DMS53 treated with DMSO at 0.1 percent for 48 hours (cell line): ENCODE measurements around the gene CFAP161.
A peak's percentile ranks its signal among the peaks of the same experiment; 100 is the strongest.

ENCODE experiments used
- DNase-seq: peaks from one replicate; lab custom pipeline; 2025; ENCODE audit not compliant: unreplicated experiment; lab: John Stamatoyannopoulos, UW

Gene CFAP161

DNA sequence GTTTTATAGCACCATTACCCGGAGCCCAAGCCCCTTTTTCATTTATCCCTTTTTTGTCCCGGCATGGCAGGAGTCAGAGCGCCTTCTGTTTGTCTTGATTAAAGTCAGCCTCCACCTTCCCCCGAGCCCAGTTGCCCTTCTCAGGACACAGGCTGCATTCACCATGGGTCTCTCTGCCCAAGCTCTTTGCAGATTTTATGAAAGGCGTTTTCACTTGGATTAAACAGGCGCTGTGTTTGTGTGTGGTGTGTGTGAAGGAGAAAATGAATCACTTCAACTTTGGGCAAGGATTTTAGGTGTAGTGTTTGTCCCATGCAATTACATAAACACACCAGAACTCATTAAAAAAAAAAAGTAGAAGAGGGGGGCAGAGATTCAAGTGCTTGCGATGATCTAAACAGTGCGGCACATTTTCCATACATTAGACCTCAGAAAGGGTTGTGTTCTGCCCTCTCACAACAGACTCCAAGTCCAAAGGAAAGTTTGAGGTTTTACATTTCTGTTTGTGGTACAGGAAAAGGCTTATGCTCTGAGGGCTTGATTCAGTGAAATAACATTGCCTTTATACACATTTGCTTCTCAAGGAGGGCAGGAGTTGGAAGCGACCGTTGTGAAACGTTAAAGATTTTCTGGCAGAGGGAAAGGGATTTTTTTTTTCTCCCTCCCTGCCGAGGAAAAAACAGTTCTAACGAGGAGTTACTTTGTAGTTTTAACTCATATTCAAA is 48.1 kb downstream of the CFAP161 start:
- DNase-seq = no peak

DNA sequence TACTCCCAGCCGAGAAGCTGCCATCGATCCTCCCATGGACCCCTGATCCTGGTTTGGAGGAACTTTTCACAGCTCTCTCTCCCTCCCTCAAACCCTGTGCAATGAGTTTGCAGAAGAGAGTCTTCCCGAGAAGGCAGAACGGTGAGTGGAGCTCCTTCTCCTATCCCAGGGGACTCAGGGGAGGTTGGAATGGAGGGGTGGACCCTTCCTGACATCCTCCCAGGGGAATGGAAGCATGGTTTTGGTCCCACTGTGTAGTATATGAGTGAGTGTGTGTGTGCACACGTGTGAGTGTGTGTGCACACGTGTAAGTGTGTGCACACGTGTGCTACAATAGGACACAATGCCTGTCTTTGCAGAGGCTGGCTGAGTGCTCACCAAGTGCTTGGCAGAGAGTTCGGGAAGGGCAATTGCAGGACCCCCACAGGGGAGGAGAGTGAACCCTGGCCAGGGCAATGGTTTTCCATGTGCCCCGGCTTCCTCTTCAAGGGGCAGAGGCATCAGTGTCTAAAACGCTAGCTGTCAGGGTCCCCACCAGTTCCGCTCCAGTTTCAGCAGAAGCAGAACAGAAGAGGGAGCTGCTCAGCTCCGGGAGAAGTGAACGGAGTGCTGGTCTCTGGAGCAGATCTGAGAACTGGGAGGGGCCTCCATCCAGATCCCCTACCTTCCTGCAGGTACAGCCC is 48.8 kb downstream of the CFAP161 start:
- no peak for DNase-seq

DNA sequence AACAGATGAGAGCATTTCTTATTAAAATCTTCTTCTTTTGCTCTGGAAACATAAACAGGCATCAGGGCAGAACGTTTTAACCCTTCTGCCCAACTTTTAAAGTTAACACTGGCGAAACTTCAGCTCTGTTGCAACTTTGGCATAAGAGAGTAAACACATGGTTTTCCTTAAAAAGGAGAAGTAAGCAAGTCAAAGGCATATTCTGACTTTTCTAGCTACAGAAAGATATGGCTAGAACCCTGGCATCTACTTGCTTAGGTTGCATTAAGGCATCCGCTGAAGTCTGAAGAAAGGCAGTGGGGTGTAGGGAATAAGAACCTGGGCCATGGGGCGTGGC is 49.3 kb downstream of the CFAP161 start:
- DNase-seq = no peak

DNA sequence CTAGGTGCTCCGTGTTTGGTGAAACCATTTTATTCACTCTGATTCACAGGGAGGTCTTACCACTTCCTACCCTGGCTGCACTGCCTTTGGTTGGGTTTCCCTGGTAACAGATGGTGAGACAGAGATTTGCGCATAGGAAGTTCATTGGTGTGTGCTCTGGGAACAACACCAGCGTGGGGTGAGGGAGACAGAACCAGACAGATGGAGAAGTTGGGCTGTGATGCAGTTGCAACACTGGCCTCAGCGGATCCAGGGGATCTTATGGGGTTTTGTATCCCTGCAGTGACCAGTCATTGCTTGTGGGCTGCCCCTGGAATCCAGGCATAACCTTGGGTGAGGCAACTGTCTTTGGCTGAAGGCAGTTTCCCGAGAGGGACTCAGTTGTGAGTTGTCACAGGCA is 50.1 kb downstream of the CFAP161 start:
- DNase-seq = no peak

DNA sequence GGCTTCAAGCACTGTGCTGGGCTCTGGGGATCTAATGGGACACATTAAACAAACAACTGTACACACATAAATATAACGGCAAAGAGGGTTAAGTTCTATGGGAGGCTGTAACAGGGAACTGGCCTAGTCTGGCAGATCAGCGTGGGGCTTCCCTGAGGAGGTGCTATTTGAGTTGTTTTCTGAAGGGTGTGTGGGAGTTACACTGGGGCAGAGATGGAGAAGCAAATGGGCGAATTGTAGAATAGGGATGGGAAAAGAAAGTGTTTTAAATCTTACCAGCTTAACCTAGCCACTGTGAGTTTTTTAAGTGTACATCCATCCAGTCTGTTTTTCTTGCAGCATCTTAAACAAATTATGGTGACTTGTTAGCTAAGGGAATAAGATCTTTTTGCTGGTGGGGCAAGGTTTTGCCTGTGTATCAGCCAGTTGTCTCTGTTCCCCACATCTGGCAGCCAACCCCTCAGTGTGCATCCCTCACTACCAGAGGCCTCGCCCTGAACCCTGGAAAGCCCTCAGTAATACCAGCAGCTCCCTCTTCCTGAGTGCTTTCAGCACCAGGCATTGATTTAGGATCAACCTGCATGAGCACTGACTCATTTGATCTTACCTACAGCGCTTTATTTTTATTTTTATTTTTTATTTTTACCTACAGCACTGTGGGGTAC is 51.7 kb downstream of the CFAP161 start:
- no peak for DNase-seq

DNA sequence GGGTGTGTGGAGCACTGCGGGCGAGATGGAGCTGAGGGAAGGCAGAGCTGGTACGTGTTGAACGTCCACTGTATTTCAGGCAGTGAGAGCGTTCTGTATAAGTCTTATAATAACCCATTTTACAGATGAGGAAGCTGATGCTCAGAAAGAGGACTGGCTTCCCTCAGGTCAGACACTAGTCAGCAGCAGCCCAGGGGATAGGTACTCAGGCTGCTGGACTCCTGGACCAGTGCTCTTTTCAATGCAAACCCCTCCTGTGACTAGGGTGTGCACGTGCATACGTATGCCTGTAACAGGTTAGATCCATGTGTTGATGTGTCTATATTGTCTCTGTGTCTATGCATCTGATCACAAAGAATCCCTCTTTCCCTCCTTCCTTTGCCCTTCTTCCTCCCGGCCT is 54.3 kb downstream of the CFAP161 start:
- no peak for DNase-seq

DNA sequence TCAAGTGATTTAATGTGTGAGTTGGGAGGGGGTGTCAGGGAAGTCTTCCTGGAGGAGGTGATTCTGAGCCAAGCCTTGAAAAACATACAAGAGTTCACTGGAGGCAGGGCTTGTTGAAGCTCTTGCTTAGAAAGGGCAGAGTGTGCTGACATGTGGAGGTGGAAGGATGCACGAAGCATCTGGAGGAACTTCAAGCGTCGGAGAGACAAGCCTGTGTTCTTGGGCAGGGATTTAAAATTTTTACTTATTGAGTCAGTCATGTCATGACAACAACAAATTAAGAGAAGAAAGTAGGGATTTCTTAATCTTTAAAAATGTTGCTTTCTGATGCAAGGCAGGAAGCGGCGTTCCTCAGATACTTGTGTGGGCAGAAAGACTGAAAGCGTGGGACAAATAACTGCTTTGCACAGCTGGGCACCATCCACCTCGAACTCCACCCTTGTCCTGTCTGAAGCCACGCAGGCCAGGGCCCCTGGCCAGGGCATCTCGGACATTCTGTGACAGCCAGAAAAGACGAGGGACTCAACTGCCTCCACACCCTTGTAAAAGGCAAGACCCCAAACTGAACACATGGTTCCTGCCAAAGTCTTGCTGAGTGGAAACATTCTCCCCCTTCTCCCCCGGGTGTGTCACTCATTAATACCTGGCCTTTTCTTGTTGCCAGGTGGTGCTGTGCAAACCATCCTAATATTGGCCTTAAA is 55.7 kb downstream of the CFAP161 start:
- DNase-seq = no peak

DNA sequence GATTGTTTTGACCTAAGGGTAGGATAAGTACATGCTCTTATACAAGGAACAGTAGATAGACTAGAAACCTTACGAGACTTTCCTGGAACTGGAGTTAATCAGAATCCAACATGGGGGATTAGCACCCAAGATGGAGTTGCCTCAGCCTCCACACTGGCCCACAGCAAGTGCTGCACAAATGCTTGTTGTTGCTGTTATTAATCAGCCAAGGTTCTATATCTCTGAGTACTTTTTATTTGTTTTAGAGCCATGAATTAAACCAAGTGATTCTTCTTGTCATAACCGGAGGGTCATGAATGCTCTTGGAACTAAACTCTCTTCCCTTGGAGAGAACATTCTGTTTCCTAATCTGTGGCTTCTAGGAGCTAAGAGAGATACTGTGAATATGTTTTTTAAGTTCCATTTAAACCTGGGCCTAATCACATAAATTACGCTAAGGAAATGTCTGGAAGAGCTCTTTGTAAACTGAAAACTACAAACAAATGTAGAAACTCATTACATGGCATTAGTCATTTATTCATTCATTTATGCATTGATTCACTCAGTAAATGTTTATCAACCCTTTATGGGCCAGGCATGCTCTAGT is 56.9 kb downstream of the CFAP161 start:
- no peak for DNase-seq

DNA sequence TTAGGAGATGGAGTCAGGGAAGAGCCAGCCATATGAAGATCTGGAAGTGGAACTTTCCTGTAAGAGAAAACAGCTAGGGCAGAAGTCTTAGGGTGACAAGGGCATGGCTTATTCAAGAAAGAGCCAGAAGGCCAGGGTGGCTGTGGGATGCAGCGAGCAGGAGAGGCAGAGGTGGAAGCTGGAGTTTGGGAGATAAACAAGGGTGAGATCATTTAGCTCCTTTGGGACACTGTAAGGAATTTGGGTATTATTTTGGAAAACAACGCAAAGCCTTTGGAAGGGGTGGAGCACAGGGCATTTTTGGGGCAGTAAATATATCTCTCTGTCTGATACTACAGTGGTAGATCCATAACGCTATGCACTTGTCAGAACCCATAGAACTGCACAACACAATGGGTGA is 57.6 kb downstream of the CFAP161 start:
- no peak for DNase-seq

DNA sequence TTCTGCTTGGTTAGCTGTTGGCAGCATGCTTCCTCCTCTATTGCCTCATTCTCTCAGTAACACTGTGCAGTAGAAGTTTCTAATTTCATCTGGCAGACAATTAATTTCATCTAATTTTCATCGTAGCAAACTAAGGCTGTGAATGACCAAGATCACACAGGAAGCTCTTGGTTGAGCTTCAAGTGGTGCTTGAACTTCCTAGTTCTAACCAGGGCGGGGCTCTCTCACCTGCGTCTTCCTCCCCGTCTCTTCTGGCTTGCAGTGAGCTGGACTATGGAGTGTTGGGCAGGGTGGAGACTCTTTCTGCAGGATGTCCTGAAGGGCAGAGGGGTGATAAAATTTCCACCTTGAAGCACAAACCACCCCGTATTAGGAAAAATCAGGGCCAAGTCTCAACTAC is 60.7 kb downstream of the CFAP161 start:
- DNase-seq = peak; percentile 9

DNA sequence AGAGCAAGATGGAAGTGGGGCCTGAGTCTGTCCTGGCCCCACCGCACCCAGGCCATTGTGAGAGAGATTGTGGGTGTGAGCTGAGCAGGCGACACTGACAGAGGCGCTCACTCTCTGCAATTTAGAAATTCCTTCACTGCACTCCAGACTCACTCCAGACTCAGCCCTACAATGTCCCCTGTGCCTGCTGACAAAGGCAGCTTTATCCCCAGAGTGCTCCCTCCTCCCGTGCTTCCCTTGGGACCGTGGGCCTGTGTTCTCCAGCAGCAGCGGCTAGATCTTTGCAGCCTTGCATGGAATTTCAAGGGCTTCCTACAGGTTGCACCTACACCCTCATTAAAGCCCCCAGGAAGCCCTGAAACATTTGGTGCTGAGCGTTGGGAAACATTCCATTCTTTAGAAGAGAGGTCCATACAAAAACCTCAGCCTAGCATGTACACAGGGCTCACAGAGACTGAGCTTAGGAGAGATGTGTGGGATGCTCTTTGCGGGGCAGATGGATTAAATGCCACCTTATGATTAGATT is 61.3 kb downstream of the CFAP161 start:
- DNase-seq = no peak

DNA sequence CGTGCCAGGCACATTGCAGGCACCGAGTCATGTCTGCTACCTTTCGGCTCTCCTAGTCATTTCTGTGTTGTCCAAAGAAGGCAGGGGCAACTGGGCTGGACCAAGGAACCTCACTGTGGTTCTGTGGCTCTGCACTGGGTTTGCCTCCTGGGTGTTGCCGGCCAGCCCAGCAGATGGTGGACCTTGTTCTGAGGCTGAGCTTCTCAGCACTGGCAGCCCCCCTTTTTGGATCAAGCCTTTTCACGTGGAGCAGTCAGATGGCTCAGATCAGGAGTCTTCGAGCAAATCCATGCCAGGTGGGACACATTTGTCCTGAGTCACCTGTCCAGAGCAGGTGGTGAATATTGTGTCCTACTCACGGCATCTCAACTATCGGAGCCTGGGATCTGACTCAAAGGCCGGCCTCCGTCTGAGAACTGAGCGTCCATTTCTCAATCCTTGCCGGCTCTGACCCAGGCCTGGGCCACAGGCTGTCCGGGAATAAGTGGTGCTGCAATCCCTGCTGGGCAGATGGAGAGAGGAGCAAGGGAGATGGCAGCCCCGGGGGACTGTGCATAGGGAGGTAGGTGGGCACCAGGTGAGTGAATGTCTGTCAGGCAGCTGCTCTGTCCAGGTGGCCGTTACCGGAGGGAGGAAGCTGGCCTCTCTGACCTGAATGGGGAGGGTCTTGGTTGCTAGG is 62.6 kb downstream of the CFAP161 start, which contains the start of gene IL16:
Gene IL16, plus strand, starts transcription at position 304 of the 679 bp plus-strand sequence. CDS start 28,521 bp downstream, outside the sequence.
- DNase-seq = no peak

DNA sequence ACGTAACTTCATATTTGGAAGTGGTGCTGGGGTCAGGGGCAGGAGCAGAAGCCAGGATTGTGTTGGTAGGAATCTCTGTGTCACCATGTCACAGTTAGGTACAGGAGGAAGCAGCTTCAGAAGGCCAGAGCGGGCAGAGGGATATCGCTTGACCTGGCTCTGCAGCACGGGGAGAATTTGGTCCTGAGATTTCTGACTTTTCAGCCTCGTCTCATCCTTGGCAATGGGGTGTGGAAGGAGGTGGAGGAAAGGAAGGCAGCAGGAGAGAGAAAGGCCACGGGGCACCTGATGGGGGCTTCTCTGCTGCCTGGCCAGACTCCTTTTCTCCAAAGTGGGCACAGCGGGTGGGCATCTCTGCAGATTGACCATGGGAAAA is 63.2 kb downstream of the CFAP161 start:
- DNase-seq = no peak

DNA sequence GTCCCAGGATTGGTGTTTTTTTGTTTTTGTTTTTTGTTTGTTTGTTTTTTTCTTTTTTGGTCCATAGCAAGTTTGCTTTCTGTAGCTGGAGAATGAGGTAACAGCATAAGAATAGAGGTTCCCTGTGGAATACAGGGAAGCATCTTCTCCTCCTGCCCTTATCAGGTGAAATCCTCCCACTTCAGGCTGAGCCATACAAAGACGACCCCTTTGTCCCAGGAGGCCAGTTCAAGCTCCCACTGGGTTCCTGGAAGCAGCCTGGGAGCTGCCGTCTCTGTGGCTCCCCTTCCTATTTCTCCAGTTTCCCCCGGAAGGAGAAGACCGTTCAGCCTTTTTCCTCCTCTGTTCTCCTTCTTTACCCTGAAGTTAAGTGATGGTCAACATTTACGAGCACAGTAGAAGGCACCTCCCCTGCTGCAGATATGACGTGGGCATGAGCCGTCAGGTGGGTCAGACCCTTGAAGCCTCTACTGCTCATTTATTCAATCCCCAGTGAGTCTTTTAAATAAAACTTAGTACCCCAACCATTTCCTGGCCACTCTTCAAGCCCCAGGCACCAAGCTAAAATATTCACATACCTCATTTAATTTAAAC is 63.7 kb downstream of the CFAP161 start:
- DNase-seq = no peak
